HG03103 (cell line): ENCODE measurements around the gene LDHD.

Experiments
- ATAC-seq: cut with Tn5 transposase; IDR thresholded peaks from one replicate; pipeline ENCODE4 v1.9.1; 2021; ENCODE audit warnings: low read depth; ENCODE audit not compliant: unreplicated experiment

The LDHD gene

DNA sequence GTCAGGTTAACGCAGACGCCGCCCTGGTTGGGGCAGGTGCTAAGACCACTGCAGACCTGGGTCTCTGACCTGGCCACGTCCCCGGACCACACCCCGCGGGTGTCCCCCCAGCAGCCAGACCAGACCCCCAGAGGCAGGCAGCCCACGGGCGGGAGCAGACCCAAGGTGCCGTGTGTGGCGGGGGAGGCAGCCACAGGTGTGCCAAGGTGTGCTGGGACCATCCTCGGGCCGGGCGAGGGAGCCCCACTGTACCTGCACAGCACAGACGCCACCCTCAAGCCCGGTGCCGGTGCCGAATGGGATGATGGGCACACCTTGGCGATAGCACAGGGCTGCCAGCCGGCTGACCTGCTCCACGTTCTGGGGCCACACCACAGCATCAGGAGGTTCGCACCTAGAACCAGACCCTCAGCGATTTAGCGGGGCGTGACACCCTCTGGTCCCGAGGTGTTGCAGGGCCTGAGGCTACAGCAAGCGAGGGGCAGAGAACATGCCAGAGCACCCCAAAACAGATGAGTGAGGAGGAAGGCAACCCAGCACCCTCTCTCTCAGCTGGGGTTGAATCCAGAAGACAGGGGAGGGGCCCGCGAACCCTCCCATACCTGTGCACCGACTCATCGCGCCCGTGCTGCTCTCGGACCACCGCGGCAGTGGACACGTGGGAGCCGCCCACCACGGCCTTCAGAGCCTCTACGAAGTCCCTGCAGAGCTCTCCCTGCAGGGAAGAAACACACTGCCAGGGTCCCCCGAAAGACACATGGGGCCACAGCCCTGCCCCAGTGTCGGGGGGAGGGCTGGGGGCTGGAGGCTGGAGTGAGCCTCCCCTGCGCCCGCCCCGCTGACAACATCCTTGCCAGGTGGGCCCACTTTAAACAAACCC lies 1.4 kb downstream of the LDHD start:
- no peak for ATAC-seq

DNA sequence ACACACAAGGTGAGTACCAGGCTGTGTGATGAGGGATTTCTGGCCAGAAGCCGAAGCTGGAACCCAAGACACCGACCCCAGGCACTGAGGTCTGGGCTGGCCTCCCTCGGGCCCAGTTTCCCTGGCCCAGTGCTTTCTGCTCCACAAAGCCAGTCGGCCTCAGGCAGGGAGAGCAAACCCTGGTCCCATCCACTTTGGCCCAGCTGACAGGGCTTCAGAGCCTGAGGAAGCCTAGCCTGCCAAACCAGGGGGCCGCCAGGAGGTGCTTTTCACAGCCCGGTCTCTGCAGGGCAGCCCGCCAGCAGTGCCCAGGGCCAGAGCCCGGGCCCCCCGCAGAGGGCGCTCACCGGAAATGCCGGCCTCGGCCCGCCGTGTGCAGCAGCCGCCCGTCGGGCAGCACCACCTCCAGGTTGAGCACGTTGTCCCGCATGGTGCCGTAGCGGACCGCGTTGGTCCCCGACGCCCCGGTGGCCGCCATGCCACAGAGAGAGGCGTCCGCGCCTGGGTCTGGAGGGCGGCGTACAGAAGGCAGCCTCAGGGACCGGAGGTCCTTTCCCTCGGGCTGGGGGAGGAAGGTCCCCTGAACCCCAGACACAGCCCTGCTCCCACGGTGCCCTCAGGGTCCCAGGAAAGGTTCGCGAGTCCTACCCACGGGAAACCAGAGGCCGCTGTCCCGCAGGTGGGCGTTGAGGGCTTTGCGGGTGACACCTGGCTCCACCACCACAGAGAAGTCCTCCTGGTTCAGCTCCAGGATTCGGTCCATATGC lies 2.2 kb downstream of the LDHD start:
- ATAC-seq: no peak

DNA sequence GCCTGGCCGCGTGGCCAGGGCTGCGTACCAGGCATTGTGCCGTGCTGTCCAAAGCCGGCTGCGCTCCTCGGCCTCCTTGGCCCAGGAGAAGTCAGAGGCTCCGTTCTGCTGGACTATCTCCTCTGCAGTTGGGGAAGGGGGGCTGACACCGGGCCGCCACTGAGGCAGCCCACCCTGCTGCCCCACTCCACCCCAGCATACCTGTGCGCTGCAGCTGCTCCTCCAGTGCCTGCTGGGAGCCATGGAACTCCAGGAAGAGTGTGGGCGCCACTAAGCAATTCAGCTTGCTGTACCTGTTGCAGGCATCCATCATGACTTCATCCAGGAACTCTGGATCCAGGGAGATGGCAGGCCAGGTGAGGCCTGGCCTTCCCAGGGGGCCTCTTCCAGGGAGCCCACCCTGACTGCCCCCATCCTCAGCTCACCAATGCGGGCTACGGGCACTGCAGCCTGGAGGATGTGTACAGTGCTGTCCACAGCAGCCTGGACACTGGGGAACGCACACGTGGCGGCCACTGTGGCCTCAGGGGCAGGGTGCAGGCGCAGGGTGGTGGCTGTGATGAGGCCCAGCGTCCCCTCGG lies 2.9 kb downstream of the LDHD start:
- no peak for ATAC-seq

DNA sequence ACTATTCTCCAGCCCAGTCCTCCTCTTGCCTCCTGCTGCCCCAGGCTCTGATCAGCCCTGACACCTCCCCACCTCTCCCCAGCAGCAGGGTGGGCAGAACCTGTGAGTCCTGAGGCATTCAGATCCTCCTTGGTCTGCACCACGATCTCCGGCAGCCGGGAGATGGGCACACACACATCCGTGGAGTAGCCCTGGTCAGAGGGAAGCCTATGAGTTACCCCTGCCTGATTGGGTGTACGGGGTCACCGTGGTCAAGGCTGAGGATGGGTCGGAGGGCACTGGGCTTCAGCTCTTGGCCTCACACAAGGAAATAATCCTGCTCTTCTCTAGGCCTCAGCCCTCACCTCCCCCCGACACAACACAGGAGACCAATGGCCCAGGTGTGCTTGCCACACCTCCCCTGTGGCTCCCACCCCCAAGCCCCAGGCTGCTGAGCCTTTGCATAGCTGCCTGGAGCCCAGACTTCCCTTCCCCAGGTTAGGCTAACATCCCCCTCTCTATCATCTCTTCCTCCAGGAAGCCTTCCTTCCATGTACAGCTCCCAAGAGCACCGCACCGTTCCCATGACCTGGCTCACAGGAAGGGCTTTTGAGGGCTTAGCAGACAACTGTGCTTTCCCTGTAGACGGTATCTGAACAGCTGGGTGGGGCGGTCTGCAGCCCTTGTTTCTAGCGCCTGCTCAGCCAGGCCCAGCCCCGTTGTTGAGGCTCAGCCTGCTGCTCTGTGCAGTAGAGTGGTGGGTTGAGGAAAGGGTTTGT lies 3.7 kb downstream of the LDHD start:
- ATAC-seq: no peak

DNA sequence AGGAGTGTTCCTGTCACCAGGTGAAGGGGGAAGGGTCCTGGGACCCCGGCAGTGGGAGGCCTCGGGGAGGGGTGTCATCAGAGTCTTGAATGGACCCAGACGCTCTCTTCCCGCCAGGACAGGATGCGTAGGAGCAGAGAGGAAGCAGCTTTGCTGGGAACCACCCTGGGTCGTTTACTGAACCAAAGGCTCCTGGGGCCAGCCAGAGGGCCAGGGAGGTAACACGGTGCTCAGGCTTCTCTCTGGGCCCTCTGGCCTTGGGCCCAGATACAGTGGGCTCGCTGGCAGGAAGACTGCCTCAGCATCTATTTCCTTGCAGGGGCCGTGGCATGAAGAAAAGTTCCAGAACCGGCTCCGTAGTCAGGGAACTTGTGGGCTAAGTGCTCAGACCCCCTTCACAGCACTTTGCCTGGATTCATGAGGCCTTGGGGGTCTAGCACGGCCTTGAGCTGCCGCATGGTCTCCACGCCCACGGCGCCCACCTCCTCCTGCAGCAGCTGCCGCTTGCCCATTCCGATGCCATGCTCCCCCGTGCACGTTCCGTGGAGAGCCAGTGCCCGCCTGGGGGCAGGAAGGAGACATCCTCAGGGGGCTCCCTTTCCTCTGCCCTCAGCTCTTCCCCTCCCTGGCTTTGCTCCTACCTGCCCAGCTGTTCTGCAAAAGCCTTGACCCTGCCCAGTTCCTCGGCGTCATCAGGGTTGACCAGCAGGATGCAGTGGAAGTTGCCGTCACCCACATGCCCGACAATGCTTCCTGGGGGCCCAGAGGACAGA lies 4.4 kb downstream of the LDHD start:
- no peak for ATAC-seq

DNA sequence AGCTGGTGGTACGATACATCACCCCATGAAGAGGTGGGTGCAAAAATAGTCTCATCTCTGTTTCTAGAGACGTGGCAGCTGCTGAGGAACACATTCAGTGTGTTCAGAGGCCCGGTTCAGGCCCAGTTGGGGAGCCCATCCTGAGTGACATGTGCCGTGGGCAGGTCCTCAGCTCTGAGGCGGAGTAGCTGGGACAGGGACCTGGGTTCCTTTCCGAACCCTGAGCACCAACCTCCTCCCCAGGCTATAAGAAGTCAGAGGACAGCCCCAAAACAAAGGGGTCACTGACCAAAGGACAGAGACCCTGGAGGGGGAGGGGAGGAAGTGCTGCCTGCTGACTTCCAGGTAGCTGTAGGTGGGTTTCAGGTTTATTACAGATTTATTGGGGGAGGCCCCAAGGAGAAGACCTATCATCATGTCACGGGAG lies 5.1 kb downstream of the LDHD start:
- no peak for ATAC-seq

DNA sequence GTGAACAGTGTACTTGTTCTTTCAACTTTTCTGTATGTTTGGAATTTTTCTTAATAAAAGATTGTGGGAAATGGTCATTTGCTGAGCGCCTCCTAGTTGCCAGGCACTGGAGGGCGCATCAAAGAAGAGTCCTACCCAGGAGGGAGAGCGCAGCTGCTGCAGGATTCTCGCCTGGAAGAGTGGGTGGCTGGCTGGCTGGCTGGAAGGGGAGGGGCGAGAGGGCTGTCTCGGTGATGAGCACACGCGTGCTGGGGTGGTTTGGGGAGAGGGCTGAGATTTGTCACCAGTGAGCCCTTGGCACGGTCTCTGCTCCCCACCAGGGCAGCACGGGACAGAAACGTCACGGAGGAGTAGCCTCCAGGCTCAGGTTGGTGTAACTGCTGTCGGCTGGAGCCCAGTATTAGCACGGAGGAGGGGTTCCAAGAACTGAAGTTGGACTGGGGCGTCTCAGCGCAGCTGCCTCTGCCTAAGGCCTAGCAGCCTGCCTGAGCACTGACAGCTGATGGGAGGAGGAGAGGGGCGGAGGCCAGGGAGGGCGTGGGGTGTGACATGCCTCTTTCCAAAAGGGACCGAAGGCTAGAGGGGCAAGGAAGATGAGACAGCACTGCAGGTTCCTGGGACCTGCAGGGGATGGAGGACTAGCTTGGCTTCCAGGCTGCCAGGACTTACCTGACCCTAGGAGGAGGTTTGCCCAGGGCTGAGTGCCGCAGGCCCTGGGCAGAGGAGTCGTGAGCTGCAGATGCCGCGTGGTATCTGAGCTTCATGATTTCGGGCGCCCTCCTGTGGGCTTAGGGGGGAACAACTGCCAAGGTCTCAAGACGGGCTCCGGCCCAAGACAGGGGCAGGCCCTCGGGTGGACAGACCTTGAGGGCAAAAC lies 5.7 kb downstream of the LDHD start:
- ATAC-seq: peak; percentile 62

DNA sequence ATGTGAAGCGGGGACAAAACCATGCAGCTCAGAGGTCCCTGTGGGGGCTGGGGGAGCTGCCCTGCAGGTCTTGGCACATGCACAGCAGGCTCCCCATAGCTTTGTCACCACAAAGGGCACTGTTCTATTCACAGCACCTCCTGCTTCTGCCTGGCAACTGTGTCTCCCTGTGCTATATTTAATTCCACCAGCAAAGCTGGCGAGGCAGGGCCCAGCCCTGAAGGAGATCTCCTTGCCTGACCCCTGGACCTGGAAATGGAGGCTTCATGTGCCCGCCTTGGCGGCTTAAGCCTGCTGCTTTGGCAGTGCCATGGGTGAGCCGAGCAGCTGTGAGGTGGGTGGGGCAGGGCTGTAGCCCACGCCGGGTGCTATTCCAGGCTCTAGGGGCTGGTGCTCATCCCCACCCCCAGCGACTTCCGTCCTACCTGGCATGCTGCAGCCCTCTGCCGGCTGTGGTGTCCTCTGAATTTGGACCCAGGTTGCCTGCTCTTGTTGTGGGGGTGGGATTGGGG lies 6.8 kb downstream of the LDHD start:
- no peak for ATAC-seq

DNA sequence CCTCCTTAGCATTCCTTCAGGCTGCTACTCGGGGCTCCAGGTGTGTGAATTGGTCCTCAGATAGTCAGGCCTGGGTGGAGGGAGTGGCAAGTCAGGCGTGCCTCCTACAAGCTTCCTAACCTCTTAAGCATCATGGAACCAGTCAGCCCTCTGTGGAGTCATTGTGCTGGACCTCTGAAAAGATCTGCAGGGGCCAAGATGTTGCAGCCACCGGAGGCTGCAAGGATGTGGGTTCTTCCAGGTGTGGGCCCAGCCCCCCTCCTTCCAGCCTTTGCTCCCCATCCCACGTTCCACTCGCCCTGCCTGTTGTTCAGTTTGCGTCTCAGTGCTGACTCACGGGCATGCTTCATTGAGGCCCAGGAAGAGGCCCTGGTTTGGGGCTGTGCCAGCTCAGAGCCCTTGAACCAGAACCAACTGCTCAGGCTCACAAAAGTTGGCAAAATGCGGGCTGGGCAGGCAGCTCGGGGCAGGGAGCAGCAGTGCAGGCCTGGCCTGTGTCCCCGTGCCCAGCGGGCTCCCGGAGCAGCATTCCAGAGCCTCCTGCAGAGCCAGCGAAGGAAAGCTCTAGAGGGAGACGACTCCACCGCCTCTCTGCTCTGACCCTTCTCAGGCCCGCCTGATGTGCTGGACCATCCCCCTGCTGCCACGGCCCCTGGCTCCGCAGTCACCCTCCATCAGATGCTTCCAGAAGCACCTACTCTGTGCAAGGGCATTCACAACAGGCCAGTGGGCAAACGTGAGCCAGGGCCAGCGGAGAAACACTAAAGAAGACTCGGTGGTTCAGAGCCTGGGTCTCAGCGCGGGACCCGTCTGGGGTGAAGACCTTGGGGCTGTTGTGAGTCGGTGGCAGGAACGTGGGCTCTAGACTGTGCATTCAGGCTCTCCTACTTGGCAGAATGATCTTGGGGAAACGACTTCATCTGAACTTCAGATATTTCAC lies 7.5 kb downstream of the LDHD start:
- no peak for ATAC-seq

DNA sequence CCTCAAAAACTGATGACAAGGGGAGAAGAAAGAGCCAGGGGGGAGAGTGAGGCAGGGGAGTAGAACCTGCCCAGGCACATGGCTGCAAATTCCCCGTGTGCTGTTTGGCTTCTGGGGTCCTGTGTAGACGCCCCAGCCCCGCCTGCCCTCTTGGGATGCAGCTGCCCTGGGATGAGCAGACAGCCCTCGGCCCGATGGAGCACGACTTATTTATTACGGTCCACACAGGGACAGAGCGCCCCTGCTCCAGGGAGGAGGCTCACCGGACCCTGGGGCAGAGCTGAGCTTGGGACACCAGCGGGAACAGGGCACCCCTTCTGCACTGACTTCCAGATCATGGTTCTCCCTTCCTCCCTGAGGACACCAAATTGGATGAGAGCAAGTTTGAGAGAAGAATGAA lies 9.1 kb downstream of the LDHD start:
- no peak for ATAC-seq

DNA sequence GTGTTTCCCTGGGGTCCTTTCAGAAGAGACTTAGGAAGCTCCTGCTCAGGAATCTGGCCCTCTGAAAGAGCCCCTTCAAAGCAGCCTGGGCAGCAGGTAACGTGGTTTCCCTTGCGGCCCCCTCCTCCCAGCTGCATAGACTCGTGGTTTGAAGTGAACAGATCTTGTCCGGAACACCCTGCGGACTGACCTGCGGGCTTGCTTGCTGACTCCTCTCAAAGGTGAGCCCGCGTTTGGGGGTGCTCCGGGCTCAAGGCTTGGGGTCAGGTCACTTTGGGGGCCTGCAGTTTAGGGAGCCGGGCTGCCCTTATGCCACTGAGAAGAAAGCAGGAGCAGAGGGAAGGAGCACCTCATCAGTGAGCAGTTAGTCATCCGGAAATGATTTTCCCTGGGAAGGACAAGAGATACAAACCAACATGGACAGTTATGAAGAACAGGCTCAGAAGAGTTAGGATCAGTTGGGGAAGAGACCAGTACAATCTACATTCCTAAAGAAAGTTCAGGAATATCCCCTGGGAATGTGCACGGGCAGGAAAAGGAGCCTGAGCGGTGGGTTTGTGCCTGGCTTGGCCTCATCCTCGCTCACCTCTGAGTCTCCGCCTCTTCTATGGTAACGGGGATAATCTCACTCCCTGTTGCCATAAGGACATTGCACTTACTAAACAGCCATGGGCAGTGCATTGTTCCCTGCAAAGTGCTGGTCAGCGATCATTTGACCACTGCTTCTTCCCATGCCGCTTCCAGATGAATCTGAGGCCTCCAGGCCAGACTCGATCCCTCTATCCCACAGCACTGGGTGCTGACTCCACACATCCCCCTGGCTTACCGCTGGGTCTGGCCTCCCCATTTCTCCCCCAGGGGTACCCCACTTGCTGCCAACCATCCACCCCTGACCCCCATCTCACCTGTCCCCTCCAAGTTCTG lies 10.0 kb downstream of the LDHD start:
- no peak for ATAC-seq

DNA sequence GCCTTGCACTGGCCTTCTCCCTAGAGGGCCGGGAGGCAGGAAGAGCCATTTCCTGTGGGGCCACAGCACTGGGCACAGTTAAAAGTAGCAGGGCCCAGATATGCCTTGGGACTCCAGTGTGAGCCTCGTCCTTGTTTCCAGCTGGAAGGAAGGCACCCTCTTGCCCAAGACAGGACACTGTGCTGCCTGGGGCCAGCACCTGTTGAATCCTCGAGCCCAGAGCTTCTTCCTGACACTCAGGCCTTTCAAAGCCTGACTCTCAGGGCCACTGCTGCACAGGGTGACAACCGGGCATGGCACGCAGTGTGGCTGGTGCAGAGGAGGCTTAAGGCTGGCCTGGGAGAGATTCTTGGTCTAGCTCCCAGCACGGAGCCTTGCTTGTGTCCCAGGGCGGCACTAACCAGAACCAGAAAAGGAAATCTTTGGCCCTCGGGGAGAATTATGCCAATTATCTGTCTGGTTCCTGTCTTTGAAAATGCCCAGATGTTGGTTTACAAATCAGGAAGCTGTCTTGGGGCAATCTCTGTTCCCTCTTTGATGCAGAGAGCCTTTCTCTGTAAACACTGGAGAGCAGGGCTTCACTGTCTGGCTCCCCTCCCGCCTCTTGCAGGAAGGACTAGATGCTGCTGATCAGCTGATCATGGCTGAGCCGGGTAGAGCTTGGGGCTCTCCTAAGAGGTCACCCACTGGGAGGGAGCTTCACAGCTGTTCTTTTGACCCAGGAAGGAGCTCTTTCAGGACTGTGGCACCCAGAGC lies 11.1 kb downstream of the LDHD start:
- ATAC-seq: no peak

DNA sequence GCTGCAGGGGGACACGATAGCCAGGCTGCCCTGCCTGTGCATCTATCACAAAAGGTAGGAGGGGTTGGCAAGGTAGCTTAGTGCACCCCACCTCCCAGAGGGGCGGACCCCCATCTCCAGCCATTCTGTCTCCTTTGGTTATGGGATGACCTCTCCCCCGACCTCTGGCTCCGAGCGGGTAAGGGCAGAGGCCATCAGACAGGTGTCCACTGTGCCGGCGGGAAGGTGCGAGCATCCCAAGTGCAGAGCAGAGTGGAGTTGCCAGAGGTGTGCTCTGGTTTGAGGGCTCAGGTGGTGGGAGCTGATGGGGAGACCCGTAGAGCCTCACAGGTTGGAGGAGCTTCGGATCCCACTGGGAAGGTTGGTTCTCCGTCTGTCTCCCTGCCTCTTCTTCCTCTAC lies 11.7 kb downstream of the LDHD start:
- no peak for ATAC-seq

DNA sequence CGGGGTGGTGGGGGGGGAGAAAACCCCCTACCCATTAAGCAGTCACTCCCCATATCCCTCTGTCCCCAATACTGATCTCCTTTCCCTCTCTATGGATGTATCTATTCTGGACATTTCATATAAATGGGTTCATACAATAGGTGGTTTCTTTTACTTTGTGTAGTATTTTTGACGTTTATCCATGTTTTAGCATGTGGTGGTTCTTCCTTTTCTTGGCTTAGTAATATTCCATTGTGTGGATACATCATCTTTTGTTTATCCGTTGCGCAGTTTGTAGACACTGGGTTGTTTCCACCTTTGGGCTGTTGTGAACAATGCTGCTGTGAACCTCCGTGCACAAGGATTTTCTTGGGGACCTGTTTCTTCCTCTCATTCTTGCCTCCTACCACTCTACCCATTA lies 12.6 kb downstream of the LDHD start:
- ATAC-seq: no peak

DNA sequence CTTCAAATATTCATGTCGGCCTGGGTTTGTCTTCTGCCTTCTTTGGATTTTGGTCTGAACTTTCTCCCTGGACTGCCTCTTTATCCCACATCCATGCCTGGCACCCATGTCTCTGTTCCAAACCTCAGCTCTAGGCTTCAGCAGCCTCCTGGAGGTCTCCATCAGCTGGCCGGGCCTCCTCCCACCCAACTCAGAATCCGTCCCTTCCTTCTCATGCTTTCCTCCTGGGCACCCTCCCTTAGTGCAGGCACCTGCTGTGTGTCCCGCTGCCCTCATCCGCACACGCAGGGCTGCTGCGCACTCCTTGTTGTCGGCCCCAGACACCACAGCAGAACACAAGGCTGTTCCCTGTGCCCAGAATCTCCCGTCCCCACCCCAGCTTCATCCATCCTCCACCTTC lies 14.0 kb downstream of the LDHD start:
- no peak for ATAC-seq

DNA sequence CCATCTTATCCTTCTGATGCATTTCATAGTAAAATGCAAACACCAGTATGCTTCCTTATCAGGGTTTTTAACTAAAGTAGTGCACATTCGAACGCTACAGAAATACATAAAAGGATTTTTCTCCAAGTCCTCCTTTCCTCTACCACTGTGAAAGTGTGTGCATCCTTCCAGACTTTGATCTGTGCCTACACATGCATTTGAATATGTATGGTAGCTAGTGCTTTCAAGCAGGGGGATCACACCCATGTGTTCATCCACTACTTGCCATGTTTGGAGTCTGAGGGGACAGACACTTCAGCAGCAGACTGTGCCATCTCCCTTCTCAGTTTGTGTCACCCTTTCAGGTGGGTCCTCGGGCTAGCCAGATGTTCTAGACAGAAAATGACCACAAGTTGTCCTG lies 14.9 kb downstream of the LDHD start:
- no peak for ATAC-seq
